K562 (cell line): Measurements from ENCODE around the gene TKT. TPM values are rescaled to one million over a fixed set of nuclear protein-coding genes. Genes with fewer than 3 reads are reported as not detected.

Experiments
- ATF2 ChIP-seq: sonication (generic); formaldehyde crosslinking; IDR thresholded peaks from 2 replicates; pipeline ENCODE4 v1.8.1; 2022; ENCODE audit warnings: missing genetic modification reagents
- ATF4 ChIP-seq: fragments of 450-650 bp; formaldehyde crosslinking; IDR thresholded peaks from 2 replicates; pipeline ENCODE4 v1.4.0; 2022; ENCODE audit warnings: mild to moderate bottlenecking, moderate library complexity
- CBX1 ChIP-seq: sonication (generic); IDR thresholded peaks from 2 replicates; pipeline ENCODE4 v1.6.1; 2016; ENCODE audit warnings: antibody characterized with exemption, low read depth, mild to moderate bottlenecking
- CCAR2 ChIP-seq: fragments of 200-400 bp; formaldehyde crosslinking; IDR thresholded peaks from 2 replicates; pipeline ENCODE4 v1.6.1; 2017; ENCODE audit warnings: mild to moderate bottlenecking, low read depth, low read length
- CXXC5 ChIP-seq: fragments of 250-450 bp; sonication (Bioruptor Pico); IDR thresholded peaks from 2 replicates; pipeline ENCODE4 v1.8.0; 2022; ENCODE audit warnings: inconsistent platforms, mild to moderate bottlenecking, moderate library complexity
- DDX20 ChIP-seq: fragments of 450-650 bp; IDR thresholded peaks from 2 replicates; pipeline ENCODE4 v1.6.1; 2016; ENCODE audit warnings: missing genetic modification characterization, low read depth, mild to moderate bottlenecking, missing compliant biosample characterization, moderate library complexity
- EGR1 ChIP-seq: fragments of 450-650 bp; conservative IDR thresholded peaks from 2 replicates; pipeline ENCODE4 v1.6.1; 2017; ENCODE audit warnings: mild to moderate bottlenecking
- HDAC1 ChIP-seq, 2 experiments: fragments of 450-650 bp; IDR thresholded peaks; 2 replicates each; pipeline ENCODE4 v1.6.1; 2016 to 2017; ENCODE audit warnings: inconsistent platforms in 1 of 2, mild to moderate bottlenecking in 1 of 2, moderate library complexity in 1 of 2
- ID3 ChIP-seq, 2 experiments: fragments of 250-450 bp in 1 of 2; fragments of 450-650 bp in 1 of 2; sonication (Bioruptor Pico) in 1 of 2; IDR thresholded peaks; 2 replicates each; pipeline versions ENCODE4 v1.6.1 to v1.8.0; 2016 to 2021; ENCODE audit warnings: mild to moderate bottlenecking in 2 of 2, moderate library complexity in 2 of 2, missing compliant biosample characterization in 1 of 2, missing genetic modification characterization in 1 of 2
- KDM5B ChIP-seq: fragments of 200-600 bp; sonication (generic); IDR thresholded peaks from 2 replicates; pipeline ENCODE4 v1.6.1; 2012; ENCODE audit warnings: low read depth, mild to moderate bottlenecking, moderate library complexity, low read length, control low read depth, inconsistent platforms; ENCODE audit not compliant: insufficient replicate concordance
- MLX ChIP-seq, 2 experiments: fragments of 450-650 bp in 1 of 2; sonication (generic) in 1 of 2; formaldehyde crosslinking; conservative IDR thresholded peaks; 2 replicates each; pipeline versions ENCODE4 v1.4.0 to v1.8.1; 2020 to 2022; ENCODE audit warnings: mild to moderate bottlenecking in 1 of 2, missing genetic modification reagents in 1 of 2
- MNT ChIP-seq, 2 experiments: fragments of 450-650 bp; conservative IDR thresholded peaks; 2 replicates each; pipeline ENCODE4 v1.6.1; 2017; ENCODE audit warnings: mild to moderate bottlenecking in 2 of 2, moderate library complexity in 2 of 2
- POLR2B ChIP-seq: fragments of 450-650 bp; IDR thresholded peaks from 2 replicates; pipeline ENCODE4 v1.6.1; 2018; ENCODE audit warnings: low read depth; ENCODE audit not compliant: partially characterized antibody
- PTBP1 ChIP-seq: fragments of 200-400 bp; formaldehyde crosslinking; IDR thresholded peaks from 2 replicates; pipeline ENCODE4 v1.6.1; 2017; ENCODE audit warnings: low read depth, low read length
- TAF9B ChIP-seq: fragments of 450-650 bp; IDR thresholded peaks from 2 replicates; pipeline ENCODE4 v1.6.1; 2018; ENCODE audit warnings: mild to moderate bottlenecking; ENCODE audit not compliant: partially characterized antibody
- ZBTB5 ChIP-seq: fragments of 450-650 bp; IDR thresholded peaks from 2 replicates; pipeline ENCODE4 v1.6.1; 2017; ENCODE audit warnings: antibody characterized with exemption
- ZNF668 ChIP-seq: fragments of 250-450 bp; sonication (Bioruptor Pico); IDR thresholded peaks from 2 replicates; pipeline ENCODE4 v1.8.0; 2022; ENCODE audit warnings: mild to moderate bottlenecking, inconsistent platforms
- polyA plus RNA-seq, 8 experiments: library from polyadenylated mRNA; depleted of rRNA in 4 of 8; stranded (reverse) in 5 of 8; unstranded in 3 of 8; fragments of >200 nt; fragmentation: Nextera tagmentation in 2 of 8; fragmentation: Illumina TruSeq in 1 of 8; extraction: Ambion mirVana in 2 of 8; extraction: Trizol in 1 of 8; gene quantifications; 2 replicates each; pipeline versions ENCODE4 v1.2.1 to v1.2.3, GENCODE V29; 2011 to 2014; ENCODE audit warnings: inconsistent platforms in 1 of 8, missing spikeins in 1 of 8
- total RNA-seq, 7 experiments: library from RNA; depleted of rRNA in 6 of 7; stranded (reverse); fragments of >200 nt in 6 of 7; fragmentation: Illumina TruSeq in 2 of 7; extraction: Trizol in 2 of 7; gene quantifications; 2 replicates each; pipeline versions ENCODE4 v1.2.1 to v1.2.3, GENCODE V29; 2011 to 2021; ENCODE audit warnings: low replicate concordance in 1 of 7

TKT gene
- total and polyA plus RNA-seq, 9 of the 15 experiments (the other 6 are each of a cell fraction or from before 2014, with no cell fraction given): 58.1 to 401 (median 187) TPM

- TF ChIP-seq ID3 (CRISPR knock-in tag; IDR thresholded peaks at IDR 0.05): no peak
- TF ChIP-seq ID3 (tag; IDR thresholded peaks at IDR 0.05): peak; percentile 21; the same call in 1 of the 2 replicates
- peak; percentile 42 for TF ChIP-seq EGR1
- no peak for TF ChIP-seq CCAR2
- TF ChIP-seq MNT (conservative IDR thresholded peaks at IDR 0.05): peak; percentile 52 to 81; a peak in 3 of 4 replicates
- no peak for TF ChIP-seq MLX (CRISPR knock-in tag; conservative IDR thresholded peaks at IDR 0.05)
- TF ChIP-seq TAF9B: no peak
- no peak for TF ChIP-seq POLR2B
- TF ChIP-seq PTBP1: peak; percentile 85; the same call in 1 of the 2 replicates
- no peak for TF ChIP-seq DDX20 (tag)
- peak; percentile 97 for TF ChIP-seq CBX1
- no peak for TF ChIP-seq ZNF668
- TF ChIP-seq KDM5B: peak; percentile 63
- TF ChIP-seq CXXC5 (CRISPR knock-in tag): peak; percentile 71; the same call in 1 of the 2 replicates
- peak; percentile 57 to 72; a peak in 2 of 4 replicates for TF ChIP-seq HDAC1 (IDR thresholded peaks at IDR 0.05)
- TF ChIP-seq ZBTB5: no peak
- TF ChIP-seq ATF2: no peak
- 0 out of 2 replicates have a peak, but pooled peaks have one; percentile 10 for TF ChIP-seq ATF4 (CRISPR knock-in tag)
Observed at GRCh38 chr3:53255775-53256703, at the start of gene TKT (continued).
